ENCODE data around the gene BCL2L11. TPM values are rescaled to one million over a fixed set of nuclear protein-coding genes. Genes with fewer than 3 reads are reported as not detected.

Gene BCL2L11
- total RNA-seq, 2 experiments from 2014 or later = 11.5 to 12.8 TPM

GRCh38 chr2:111178296-111178695 lies 57.6 kb downstream of the BCL2L11 start:
- no peaks in the 10 kb centered on the region for H3K9me3 Mint-ChIP-seq
- no peaks in the 10 kb centered on the region for H3K36me3 Mint-ChIP-seq (ENCODE audit: low read depth)
- no peaks in the 10 kb centered on the region for H3K4me1 Mint-ChIP-seq (ENCODE audit: low read depth)
- intact Hi-C loops (cut with micrococcal nuclease) = no loop called here
- CTCF ChIA-PET = no interaction called here
- H3K27me3 Mint-ChIP-seq (ENCODE audit: low read depth) = no peaks in the 10 kb centered on the region
- no peak for DNase-seq
- H3K4me3 Mint-ChIP-seq = no peak overlapping the region
- H3K27ac Mint-ChIP-seq = no peak overlapping the region

- H3K27ac Mint-ChIP-seq = no peak overlapping the region
- no peak overlapping the region for H3K4me3 Mint-ChIP-seq
- CTCF ChIA-PET = no interaction called here
- H3K9me3 Mint-ChIP-seq = no peaks in the 10 kb centered on the region
- no peaks in the 10 kb centered on the region for H3K27me3 Mint-ChIP-seq (ENCODE audit: low read depth)
- no peak for DNase-seq
- H3K36me3 Mint-ChIP-seq (ENCODE audit: low read depth) = no peaks in the 10 kb centered on the region
- intact Hi-C loops (cut with micrococcal nuclease) = no loop called here
- no peaks in the 10 kb centered on the region for H3K4me1 Mint-ChIP-seq (ENCODE audit: low read depth)
Measured at GRCh38 chr2:111178730-111179405, 58.2 kb downstream of the BCL2L11 start.

- intact Hi-C loops (cut with micrococcal nuclease) = no loop called here
- H3K4me3 Mint-ChIP-seq = no peak overlapping the region
- no peak overlapping the region for H3K27ac Mint-ChIP-seq
- H3K36me3 Mint-ChIP-seq (ENCODE audit: low read depth) = no peaks in the 10 kb centered on the region
- H3K9me3 Mint-ChIP-seq = no peaks in the 10 kb centered on the region
- H3K4me1 Mint-ChIP-seq (ENCODE audit: low read depth) = no peaks in the 10 kb centered on the region
- CTCF ChIA-PET = no interaction called here
- H3K27me3 Mint-ChIP-seq (ENCODE audit: low read depth) = peaks cover 12% of the 10 kb centered on the region
- DNase-seq = no peak
Measured at GRCh38 chr2:111182121-111182520, 61.4 kb downstream of the BCL2L11 start.

- no peaks in the 10 kb centered on the region for H3K36me3 Mint-ChIP-seq (ENCODE audit: low read depth)
- no peak overlapping the region for H3K4me3 Mint-ChIP-seq
- peaks cover 12% of the 10 kb centered on the region for H3K27me3 Mint-ChIP-seq (ENCODE audit: low read depth)
- no peaks in the 10 kb centered on the region for H3K9me3 Mint-ChIP-seq
- DNase-seq = no peak
- intact Hi-C loops (cut with micrococcal nuclease) = no loop called here
- H3K27ac Mint-ChIP-seq = no peak overlapping the region
- CTCF ChIA-PET = no interaction called here
- H3K4me1 Mint-ChIP-seq (ENCODE audit: low read depth) = no peaks in the 10 kb centered on the region
Measured at GRCh38 chr2:111182740-111183139, 62.0 kb downstream of the BCL2L11 start.

GRCh38 chr2:111184725-111185310 lies 64.1 kb downstream of the BCL2L11 start:
- Mint-ChIP-seq H3K4me1 (ENCODE audit: low read depth) (no peaks in the 10 kb centered on the region), H3K4me3 (no peak overlapping the region), H3K9me3 (no peaks in the 10 kb centered on the region), H3K36me3 (ENCODE audit: low read depth) (no peaks in the 10 kb centered on the region), H3K27ac (no peak overlapping the region), H3K27me3 (ENCODE audit: low read depth) (peaks cover 12% of the 10 kb centered on the region)
- CTCF ChIA-PET = interaction anchor here (1.0 kb wide), 1 partner anchor 17 kb away, joined by 3 read pairs; no protein-coding TSS in a partner anchor
- intact Hi-C loops (cut with micrococcal nuclease) = no loop called here
- DNase-seq = no peak

- no peak overlapping the region for H3K4me3 Mint-ChIP-seq
- DNase-seq = no peak
- intact Hi-C loops (cut with micrococcal nuclease) = no loop called here
- peaks cover 12% of the 10 kb centered on the region for H3K27me3 Mint-ChIP-seq (ENCODE audit: low read depth)
- H3K36me3 Mint-ChIP-seq (ENCODE audit: low read depth) = no peaks in the 10 kb centered on the region
- H3K9me3 Mint-ChIP-seq = no peaks in the 10 kb centered on the region
- H3K27ac Mint-ChIP-seq = no peak overlapping the region
- CTCF ChIA-PET = interaction anchor here (1.0 kb wide), 1 partner anchor 17 kb away, joined by 3 read pairs; no protein-coding TSS in a partner anchor
- no peaks in the 10 kb centered on the region for H3K4me1 Mint-ChIP-seq (ENCODE audit: low read depth)
Measured at GRCh38 chr2:111185361-111186022, 64.8 kb downstream of the BCL2L11 start.

GRCh38 chr2:111186121-111186715 lies 65.5 kb downstream of the BCL2L11 start:
- Mint-ChIP-seq H3K4me1 (ENCODE audit: low read depth) (no peaks in the 10 kb centered on the region), H3K4me3 (no peak overlapping the region), H3K9me3 (no peaks in the 10 kb centered on the region), H3K36me3 (ENCODE audit: low read depth) (no peaks in the 10 kb centered on the region), H3K27me3 (ENCODE audit: low read depth) (peaks cover 12% of the 10 kb centered on the region), H3K27ac (no peak overlapping the region)
- intact Hi-C loops (cut with micrococcal nuclease) = no loop called here
- CTCF ChIA-PET = no interaction called here
- DNase-seq = no peak

- H3K9me3 Mint-ChIP-seq = no peaks in the 10 kb centered on the region
- H3K4me3 Mint-ChIP-seq = no peak overlapping the region
- intact Hi-C loops (cut with micrococcal nuclease) = no loop called here
- CTCF ChIA-PET = no interaction called here
- no peaks in the 10 kb centered on the region for H3K36me3 Mint-ChIP-seq (ENCODE audit: low read depth)
- peaks cover 12% of the 10 kb centered on the region for H3K27me3 Mint-ChIP-seq (ENCODE audit: low read depth)
- H3K27ac Mint-ChIP-seq = no peak overlapping the region
- DNase-seq = no peak
- H3K4me1 Mint-ChIP-seq (ENCODE audit: low read depth) = no peaks in the 10 kb centered on the region
Measured at GRCh38 chr2:111186933-111187332, 66.2 kb downstream of the BCL2L11 start.

GRCh38 chr2:111188681-111189080 lies 68.0 kb downstream of the BCL2L11 start:
- CTCF ChIA-PET = interaction anchor here (0.7 kb wide), 1 partner anchor 239 kb away, joined by 3 read pairs; no protein-coding TSS in a partner anchor
- no peak overlapping the region for H3K27ac Mint-ChIP-seq
- H3K4me3 Mint-ChIP-seq = no peak overlapping the region
- H3K27me3 Mint-ChIP-seq (ENCODE audit: low read depth) = peaks cover 12% of the 10 kb centered on the region
- no peaks in the 10 kb centered on the region for H3K4me1 Mint-ChIP-seq (ENCODE audit: low read depth)
- H3K36me3 Mint-ChIP-seq (ENCODE audit: low read depth) = no peaks in the 10 kb centered on the region
- H3K9me3 Mint-ChIP-seq = no peaks in the 10 kb centered on the region
- intact Hi-C loops (cut with micrococcal nuclease) = no loop called here
- no peak for DNase-seq

GRCh38 chr2:111189106-111189505 lies 68.4 kb downstream of the BCL2L11 start:
- Mint-ChIP-seq H3K4me3 (no peak overlapping the region), H3K4me1 (ENCODE audit: low read depth) (no peaks in the 10 kb centered on the region), H3K9me3 (no peaks in the 10 kb centered on the region), H3K36me3 (ENCODE audit: low read depth) (no peaks in the 10 kb centered on the region), H3K27me3 (ENCODE audit: low read depth) (peaks cover 11% of the 10 kb centered on the region), H3K27ac (no peak overlapping the region)
- CTCF ChIA-PET = no interaction called here
- no peak for DNase-seq
- intact Hi-C loops (cut with micrococcal nuclease) = no loop called here

- CTCF ChIA-PET = no interaction called here
- Mint-ChIP-seq H3K4me3 (no peak overlapping the region), H3K27ac (no peak overlapping the region), H3K27me3 (ENCODE audit: low read depth) (no peaks in the 10 kb centered on the region), H3K4me1 (ENCODE audit: low read depth) (no peaks in the 10 kb centered on the region), H3K36me3 (ENCODE audit: low read depth) (no peaks in the 10 kb centered on the region), H3K9me3 (no peaks in the 10 kb centered on the region)
- DNase-seq = no peak
- intact Hi-C loops (cut with micrococcal nuclease) = no loop called here
Measured at GRCh38 chr2:111190816-111191540, 70.3 kb downstream of the BCL2L11 start.

GRCh38 chr2:111191877-111192276 lies 71.2 kb downstream of the BCL2L11 start:
- H3K4me3 Mint-ChIP-seq = no peak overlapping the region
- intact Hi-C loops (cut with micrococcal nuclease) = no loop called here
- no peak for DNase-seq
- no peaks in the 10 kb centered on the region for H3K9me3 Mint-ChIP-seq
- CTCF ChIA-PET = no interaction called here
- no peaks in the 10 kb centered on the region for H3K4me1 Mint-ChIP-seq (ENCODE audit: low read depth)
- no peak overlapping the region for H3K27ac Mint-ChIP-seq
- H3K36me3 Mint-ChIP-seq (ENCODE audit: low read depth) = no peaks in the 10 kb centered on the region
- no peaks in the 10 kb centered on the region for H3K27me3 Mint-ChIP-seq (ENCODE audit: low read depth)

All from activated naive CD4-positive, alpha-beta T cell treated with anti-CD3 and anti-CD28 coated beads for 36 hours (primary cell).